Activated naive CD4-positive, alpha-beta T cell treated with Interleukin-2 at 50 U/mL for 16 hours (primary cell): ENCODE results near the gene IVNS1ABP.
"Not testable (repeated sequence)": the region's sequence is repeated elsewhere in the genome, so short reads cannot be mapped to it uniquely, and the experiment has no call there.

Experiments used
- DNase-seq: peaks from one replicate; pipeline ENCODE4 v3.0.0-alpha.2; 2020

IVNS1ABP gene

DNA sequence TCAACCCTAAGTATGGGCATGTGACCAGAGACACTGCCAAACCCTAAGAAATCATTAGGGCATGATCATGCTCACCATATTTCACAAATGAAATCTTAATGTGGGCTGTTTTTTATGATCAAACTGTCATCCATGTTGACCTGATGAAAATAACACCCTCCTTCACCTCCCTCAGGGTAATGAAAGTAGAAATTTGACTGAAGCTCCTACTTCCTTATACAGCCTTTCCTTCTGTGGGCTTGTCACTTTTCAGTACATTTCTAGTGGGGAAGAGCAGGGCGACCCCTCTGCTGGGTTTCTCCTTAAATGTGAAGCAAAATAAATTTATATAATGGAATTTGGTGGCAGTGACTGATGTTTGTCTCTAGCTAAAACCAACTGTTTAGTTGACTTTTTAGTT is 25.9 kb downstream of the IVNS1ABP start:
- no peak for DNase-seq

DNA sequence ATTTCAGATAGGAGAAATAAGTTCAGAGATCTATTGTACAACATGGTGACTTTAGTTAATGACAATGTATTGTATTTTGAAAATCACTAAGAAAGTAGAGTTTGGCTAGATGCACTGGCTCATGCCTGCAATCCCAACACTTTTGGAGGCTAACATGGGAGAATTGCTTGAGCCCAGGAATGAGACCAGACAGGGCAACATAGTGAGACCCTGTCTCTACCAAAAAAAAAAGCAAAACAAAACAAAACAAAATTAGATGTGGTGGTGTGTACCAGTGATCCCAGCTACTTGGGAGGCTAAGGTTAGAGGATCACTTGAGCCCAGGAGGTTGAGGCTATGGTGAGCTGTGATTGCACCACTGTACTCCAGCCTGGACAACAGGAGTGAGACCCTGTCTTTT is 27.2 kb downstream of the IVNS1ABP start:
- DNase-seq: no peak

DNA sequence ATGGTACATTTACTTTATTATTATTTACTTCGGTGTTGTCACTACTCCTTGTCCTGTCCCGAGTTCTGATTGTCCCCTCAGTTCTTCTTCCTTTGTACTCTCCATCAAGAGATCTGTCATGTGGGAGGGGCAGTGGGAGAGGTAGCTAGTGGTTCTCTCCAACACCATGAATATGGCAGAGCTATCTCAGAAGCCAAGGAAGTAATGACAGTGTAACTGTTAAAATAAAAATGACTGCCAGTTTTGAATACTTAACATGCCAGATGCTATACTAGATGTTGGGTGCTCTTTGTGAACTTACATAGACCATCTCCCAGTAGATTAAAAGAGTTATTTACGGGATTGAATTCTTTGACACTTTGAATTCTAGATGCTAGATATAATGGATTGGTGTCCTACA is 28.6 kb downstream of the IVNS1ABP start:
- DNase-seq: no peak

DNA sequence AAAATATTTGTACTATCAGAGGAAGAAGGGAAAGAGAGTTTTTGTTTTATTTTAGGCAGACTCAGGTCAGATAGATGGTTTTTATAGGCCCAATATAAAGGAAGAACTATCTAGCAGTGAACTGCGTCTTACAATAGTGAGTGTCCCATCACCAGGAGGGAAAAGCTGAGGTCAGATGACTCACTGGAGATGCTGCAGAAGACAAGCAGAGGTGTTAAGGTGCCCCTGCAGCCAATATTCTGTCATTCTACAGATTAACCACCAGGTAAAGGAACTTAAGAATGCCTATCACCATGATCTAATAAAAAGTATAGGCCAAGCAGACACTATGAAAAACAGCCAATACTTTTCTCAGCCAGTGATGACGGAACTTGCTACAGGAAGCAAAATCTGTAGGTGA is 29.6 kb downstream of the IVNS1ABP start:
- DNase-seq: no peak

DNA sequence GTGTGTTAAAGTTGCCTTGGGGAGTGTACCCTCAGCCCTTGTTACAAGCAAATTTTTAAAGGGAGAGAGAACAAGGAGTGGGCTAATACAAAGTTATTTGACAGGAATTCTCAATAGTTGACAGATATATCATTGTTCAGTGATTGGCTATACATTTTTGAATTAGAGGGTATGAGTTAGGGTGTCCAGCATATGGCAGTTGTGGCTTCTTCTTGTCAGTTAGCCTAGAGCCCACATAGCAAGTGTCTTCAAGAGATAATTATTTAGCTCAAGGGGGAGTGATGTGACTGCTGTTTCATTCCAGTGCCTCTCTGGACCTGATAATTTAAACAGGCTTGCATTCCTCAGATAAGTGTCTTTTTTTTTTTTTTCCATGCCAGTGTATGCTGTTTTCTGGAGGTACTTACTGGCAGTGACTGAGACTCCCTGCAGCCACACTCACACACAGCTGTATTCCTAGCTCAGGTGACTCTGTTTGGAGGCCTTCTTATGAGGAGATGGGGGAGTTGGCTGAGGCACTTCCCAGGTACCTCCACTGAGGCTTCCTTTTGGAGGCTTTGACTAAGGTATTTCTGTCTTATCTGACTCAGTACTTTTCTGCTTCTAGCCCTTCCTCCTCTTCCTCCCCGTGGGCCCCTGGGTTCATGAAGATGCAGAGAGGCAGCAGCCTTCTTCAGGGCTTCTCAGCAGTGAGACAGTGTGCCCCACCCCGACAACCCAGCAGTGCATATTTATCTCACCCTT is 32.3 kb downstream of the IVNS1ABP start:
- no peak for DNase-seq

DNA sequence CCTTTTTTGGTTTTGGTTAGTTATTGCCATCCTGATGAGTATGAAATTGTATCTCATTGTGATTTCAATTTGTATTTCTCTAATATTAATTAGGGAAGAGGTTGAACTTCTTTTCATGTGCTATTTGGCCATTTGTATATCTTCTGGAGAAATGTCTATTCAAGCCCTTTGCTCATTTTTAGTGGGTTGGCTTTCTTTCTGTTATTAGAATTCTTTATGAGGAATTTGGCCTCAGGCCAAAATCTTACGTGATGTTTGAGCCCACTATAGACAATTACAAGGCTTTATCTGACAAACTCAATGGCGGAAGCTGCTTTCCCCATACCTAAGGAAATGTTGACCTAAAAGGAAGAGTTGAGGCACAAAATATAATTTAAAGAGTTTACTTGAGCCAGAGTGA is 32.9 kb downstream of the IVNS1ABP start:
- no peak for DNase-seq

DNA sequence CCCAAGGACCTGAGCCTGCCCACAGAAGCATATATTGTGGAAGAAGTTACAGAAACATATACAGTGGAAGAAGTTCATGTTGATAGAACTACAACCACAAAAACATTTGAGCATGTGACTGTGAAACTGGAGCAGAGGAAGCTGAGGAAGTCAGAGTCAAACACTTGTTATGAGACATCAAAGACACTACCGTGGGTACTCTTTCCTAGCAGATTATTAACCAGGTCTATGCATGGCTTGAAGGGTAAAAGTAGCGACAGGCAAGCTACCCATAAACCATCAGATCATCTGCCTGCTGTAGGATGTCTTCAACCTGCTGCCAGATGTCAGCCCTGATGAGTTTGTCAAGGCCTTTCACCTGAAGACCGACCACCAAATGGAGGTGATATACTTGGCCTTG is 35.8 kb downstream of the IVNS1ABP start:
- peak; percentile 10 for DNase-seq

DNA sequence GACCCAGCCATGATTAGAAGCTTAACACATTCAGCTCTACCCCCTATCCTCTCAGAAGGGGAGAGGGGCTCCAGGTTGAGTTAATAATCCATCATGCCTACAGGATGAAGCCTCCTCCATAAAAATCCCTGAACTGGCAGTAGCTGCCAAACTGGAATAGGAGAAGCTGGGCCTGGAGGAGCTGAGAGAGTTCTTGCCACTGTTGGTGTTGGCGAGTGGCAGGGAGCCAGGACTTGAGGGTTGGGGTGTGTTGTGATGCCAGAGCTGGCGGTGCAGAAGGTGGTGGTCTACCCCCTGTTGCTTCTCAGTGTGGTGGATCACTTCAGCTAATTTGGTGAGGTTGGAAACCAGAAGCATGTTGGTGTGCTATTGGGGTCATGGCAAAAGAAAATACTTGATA is 36.5 kb downstream of the IVNS1ABP start:
- DNase-seq: no peak

DNA sequence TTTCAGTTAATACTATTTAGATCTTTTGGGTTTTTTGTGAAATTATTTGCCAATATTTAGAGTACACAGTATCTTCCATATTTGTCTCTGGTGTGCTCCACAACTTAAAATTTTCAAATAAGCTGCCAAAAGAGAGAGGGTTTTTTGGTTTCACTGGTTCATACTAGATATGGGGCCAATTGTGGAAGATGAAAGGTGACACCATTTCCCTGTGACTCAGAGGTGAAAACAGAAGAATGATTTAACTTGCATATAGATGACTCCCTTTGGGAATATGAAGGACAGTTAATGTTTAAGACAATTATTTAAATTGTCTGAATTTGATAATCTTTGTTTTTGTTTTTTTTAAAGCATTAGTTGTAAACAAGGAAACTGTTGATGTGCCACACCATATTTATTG is 37.5 kb downstream of the IVNS1ABP start:
- no peak for DNase-seq

DNA sequence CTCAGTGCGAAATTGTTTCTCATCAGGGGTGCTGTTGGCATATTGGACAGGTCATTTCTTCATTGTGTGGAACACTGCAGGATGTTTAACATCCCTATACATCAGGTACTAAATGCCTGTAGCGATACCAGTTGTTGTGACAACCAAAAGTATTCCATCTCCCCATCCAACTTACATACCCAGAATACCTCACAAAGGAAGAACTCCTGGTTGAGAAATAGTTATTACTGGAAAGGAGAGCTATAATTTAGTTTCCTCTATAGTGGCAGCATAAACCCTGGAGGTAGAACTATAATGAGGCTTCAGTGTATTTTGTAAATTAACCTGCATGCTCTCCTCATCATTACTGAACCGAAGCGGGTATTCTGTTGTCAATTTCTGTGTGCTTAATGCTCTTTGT is 45.1 kb downstream of the IVNS1ABP start:
- no peak for DNase-seq

DNA sequence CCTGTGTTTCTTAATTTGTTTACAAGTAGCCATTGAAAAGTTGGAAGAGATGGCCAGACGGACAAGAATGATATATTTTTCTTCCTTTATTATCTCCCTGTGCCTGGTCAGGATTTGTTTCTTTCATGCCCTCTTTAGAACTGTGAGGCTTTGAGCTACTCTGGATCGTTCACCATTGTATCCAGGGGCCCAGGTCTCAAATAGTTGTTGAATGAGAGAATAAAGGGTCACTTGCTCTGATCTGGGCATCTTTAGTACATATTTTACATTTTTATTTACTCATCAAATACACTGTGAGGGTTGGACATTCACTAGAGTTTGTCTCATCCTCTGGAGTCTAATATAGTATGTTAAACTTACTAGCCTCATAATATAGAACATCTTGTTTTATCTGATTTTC is 48.7 kb downstream of the IVNS1ABP start:
- no peak for DNase-seq

DNA sequence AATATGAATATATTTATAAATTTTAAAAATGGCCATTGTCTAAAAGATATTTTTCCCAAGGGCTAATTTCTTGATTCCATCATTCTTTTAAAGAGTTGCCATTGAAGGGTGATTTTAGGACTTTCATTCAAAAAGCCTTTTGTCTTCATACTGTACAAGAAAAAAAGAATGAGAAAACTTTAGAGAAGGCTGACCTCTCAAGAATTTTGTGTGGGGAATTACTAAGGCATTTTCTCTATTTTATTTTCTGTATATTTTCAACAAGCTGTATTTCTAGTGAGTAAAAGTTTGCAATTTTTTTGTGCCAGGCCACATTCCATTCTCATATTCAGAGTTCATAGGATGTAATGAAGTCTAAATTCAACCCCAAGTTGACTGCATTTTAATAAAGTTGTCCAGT is 49.3 kb downstream of the IVNS1ABP start:
- DNase-seq: no peak

DNA sequence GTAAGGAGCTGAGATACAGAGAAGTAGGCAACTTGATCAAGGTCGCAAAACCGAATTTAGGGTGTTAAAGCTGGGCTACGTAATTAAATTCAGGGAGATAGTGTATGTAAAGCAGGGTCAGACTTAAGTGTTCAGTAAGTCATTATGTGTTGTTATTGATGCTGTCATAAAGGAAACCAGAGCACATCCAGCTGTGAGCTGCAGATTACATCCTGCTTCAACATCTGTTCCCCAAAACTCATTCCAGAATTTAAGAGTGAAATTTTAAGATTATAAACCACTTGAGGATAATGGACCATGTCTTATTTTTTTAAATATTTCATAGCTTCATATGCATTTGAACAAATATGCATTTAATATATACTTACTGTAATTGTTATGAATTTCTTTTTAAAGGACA is 49.7 kb downstream of the IVNS1ABP start:
- no peak for DNase-seq

DNA sequence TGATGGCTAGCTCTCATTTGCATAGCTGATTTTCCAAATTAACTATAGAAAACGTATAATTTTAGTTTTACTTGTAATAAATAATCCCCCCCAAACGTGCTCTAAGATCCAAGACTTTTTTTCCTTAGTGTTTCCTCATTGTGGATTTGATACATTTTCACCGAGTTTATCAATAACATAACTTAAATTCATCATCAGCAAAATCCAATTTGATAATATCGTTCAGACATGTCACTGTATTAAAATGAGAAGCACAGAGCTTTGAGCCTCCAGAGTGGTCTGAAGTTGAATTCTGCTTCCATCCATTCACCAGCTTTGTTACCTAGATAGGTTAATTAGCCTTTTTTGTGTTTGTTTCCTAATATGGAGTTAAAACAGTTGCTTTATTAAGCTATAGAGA is 51.7 kb downstream of the IVNS1ABP start:
- no peak for DNase-seq

DNA sequence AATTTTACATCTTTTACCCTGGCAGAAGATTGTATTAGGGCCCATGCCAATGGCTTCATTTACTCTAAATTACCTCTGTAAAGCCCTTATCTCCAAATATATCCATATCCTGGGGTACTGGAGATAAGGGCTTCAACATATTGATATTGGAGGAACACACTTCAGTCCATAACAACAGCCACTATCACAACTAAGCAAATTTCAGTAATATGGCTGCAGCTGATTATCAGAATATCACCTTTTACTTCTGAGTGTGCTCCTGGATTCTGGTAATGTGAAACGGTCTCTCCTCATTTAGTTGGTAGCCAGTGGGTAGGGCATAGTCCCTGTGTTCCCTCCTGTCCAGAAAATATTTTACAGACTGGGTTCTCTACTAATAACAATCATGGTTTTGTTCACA is 53.3 kb downstream of the IVNS1ABP start:
- DNase-seq: no peak

DNA sequence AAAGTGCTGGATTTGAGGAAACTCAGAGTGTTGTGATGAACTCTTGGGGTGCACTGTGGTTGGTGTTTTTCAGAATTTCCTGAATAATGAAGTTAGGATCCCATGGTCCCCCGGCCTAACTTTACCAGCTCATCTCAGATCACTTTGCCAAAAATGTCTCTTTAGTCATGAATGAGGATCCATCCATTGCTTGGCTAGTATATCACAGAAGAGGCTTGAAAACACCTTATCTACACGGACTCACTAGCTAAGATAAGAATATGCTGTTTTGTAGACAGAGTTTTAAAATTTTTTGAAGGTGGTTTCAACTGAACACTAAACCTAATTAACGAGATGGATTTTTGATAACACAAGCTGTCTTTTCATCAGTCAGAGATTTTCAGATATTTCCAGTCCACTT is 53.8 kb downstream of the IVNS1ABP start:
- DNase-seq: no peak

DNA sequence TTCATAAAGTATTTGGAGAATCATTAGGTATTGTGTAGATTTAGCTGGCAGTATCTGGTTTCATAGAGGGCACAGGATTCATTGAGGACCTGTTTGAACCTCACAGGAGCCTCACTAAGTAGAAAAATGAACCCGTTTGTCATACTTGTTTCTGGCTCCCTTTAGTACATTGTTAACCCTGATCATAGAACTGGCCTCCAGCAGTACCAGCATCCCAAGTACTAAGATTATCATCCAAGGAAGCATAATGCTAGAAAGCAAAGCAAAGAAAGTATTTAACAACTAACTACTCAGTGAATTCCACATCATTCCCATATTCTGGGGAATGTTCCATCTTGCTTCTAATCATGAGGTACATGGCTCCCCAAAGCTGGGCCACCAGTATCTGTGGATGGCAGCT is 54.9 kb downstream of the IVNS1ABP start:
- no peak for DNase-seq

DNA sequence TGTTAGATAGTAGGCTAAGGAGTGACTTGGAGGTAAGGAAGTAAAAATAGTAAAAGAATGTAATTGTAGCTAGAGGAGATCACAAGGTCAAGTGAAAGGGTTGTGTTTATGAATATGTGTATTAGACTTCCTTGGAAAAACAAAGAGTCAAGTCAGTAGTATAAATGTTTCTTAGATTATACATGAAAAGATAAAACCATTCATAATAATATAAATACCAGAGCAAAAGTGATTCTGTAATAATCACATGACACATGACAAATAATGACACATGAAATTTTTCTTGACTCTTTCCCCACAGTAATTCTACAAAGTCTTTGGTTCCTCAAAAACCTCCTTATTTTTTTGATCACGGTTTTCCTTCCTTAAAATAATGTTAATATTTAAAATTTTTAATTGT is 56.4 kb downstream of the IVNS1ABP start:
- no peak for DNase-seq

DNA sequence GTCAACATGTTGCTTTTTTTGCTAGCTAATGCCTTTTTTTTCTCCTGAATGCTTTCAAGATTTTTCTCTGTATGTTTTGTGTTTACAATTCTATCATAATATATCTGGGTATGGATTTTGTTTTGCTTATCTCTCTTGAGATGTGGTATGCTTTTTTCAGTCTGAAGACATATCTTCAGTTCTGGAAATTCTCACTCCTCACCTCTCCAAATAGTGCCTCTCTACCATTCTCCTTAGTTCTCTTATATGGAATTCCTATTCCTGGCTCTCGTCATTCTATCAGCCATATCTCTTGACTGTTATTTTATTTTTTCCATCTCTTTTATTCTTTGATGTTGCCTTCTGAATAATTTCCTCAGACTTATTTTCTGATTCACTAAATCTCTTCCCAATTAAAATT is 58.4 kb downstream of the IVNS1ABP start:
- DNase-seq: no peak

DNA sequence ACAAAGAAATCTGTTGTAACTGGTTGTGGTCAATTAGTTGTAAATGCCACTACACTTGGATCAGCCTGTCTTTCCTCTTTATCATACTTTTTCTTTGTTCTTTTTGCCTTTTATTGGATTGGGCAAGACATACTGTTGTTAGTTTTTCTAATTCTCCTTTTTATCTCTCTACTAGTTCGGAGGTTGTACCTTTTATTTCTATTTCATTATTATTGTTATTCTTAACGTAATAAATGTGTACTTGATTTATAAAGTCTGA is 59.2 kb downstream of the IVNS1ABP start:
- no peak for DNase-seq

DNA sequence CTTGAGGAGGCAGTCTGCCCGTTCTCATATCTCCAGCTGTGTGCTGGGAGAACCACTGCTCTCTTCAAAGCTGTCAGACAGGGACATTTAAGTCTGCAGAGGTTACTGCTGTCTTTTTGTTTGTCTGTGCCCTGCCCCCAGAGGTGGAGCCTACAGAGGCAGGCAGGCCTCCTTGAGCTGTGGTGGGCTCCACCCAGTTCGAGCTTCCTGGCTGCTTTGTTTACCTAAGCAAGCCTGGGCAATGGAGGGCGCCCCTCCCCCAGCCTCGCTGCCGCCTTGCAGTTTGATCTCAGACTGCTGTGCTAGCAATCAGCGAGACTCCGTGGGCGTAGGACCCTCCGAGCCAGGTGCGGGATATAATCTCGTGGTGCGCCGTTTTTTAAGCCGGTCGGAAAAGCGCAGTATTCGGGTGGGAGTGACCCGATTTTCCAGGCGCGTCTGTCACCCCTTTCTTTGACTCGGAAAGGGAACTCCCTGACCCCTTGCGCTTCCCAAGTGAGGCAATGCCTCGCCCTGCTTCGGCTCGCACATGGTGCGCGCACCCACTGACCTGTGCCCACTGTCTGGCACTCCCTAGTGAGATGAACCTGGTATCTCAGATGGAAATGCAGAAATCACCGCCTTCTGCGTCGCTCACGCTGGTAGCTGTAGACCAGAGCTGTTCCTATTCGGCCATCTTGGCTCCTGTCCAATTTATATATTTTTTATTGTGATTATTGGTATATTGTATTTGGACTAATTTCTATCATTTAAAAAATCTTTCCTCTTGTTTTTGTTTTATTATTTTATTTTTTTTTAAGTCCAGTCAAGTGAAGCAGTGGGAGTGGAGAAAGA is 59.7 kb downstream of the IVNS1ABP start:
- not testable (repeated sequence) for DNase-seq

DNA sequence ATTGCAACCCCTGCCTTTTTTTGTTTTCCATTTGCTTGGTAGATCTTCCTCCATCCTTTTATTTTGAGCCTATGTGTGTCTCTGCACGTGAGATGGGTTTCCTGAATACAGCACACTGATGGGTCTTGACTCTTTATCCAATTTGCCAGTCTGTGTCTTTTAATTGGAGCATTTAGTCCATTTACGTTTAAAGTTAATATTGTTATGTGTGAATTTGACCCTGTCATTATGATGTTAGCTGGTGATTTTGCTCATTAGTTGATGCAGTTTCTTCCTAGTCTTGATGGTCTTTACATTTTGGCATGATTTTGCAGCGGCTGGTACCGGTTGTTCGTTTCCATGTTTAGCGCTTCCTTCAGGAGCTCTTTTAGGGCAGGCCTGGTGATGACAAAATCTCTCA is 61.4 kb downstream of the IVNS1ABP start:
- DNase-seq: not testable (repeated sequence)

DNA sequence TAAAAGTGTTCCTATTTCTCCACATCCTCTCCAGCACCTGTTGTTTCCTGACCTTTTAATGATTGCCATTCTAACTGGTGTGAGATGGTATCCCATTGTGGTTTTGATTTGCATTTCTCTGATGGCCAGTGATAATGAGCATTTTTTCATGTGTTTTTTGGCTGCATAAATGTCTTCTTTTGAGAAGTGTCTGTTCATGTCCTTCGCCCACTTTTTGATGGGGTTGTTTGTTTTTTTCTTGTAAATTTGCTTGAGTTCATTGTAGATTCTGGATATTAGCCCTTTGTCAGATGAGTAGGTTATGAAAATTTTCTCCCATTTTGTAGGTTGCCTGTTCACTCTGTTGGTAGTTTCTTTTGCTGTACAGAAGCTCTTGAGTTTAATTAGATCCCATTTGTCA is 64.6 kb downstream of the IVNS1ABP start:
- not testable (repeated sequence) for DNase-seq

DNA sequence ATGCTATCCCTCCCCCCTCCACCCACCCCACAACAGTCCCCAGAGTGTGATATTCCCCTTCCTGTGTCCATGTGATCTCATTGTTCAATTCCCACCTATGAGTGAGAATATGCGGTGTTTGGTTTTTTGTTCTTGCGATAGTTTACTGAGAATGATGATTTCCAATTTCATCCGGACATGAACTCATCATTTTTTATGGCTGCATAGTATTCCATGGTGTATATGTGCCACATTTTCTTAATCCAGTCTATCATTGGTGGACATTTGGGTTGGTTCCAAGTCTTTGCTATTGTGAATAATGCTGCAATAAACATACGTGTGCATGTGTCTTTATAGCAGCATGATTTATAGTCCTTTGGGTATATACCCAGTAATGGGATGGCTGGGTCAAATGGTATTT is 65.1 kb downstream of the IVNS1ABP start:
- DNase-seq: not testable (repeated sequence)

DNA sequence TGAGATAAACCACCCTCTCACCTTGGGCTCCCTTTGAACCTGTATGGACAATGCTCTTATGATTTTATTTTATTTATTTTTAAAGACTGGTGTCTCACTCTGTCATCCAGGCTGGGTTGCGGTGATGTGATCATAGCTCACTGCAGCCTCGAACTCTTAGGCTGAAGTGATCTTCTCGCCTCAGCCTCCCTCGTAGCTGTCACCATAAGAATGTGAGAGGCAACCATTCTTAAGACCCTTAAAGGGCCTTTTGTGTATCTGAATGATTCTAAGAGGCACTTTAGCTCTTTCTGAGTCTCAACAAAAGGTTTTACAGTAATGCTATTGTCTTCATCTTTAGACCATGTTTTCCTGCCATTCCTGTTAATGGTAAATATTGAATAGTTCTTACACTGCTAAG is 67.0 kb downstream of the IVNS1ABP start:
- no peak for DNase-seq
